PC-3 (cell line): ENCODE results near the gene TEKTIP1. TPM values are rescaled to one million over a fixed set of nuclear protein-coding genes. Genes with fewer than 3 reads are reported as not detected.

Experiments
- ATAC-seq: fragments of 200-7000 bp; cut with Tn5 transposase; 2 replicates; pipeline ENCODE4 v1.9.1; 2020; ENCODE audit warnings: mild to moderate bottlenecking, moderate library complexity
- BruUV-seq: library from RNA; stranded (reverse); fragments of 400-500 nt; replicated peaks from 2 replicates; lab custom pipeline; 2021; lab: Mats Ljungman, UMichigan
- CTCF ChIA-PET: fragments of 300-600 bp; sonication (Branson Sonifier 250); formaldehyde crosslinking; loops from one replicate; lab custom pipeline; 2022; ENCODE audit warnings: antibody characterized with exemption; lab: Charles Lee
- POLR2A ChIA-PET: fragments of 300-600 bp; sonication (Branson Sonifier 250); formaldehyde crosslinking; loops from one replicate; lab custom pipeline; 2022; ENCODE audit warnings: antibody characterized with exemption; ENCODE audit not compliant: unreplicated experiment; lab: Charles Lee
- DNase-seq: peaks from one replicate; pipeline ENCODE4 v3.0.0-alpha.2; 2015
- H2AFZ ChIP-seq: fragments of 300-600 bp; sonication (generic); 2 replicates; pipeline ENCODE4 v1.6.0; 2016; ENCODE audit warnings: antibody characterized with exemption, low read length
- H3F3A ChIP-seq: fragments of 300-600 bp; sonication (generic); one replicate; pipeline ENCODE4 v1.6.0; 2017; ENCODE audit warnings: antibody characterized with exemption, low read length, control low read depth, mild to moderate bottlenecking; ENCODE audit not compliant: unreplicated experiment
- H3K27ac ChIP-seq: fragments of 300-600 bp; sonication (generic); 2 replicates; pipeline ENCODE4 v1.5.1; 2016; ENCODE audit warnings: mild to moderate bottlenecking, low read length
- H3K27me3 ChIP-seq: fragments of 300-600 bp; sonication (generic); 2 replicates; pipeline ENCODE4 v1.6.1; 2016; ENCODE audit warnings: low read length, mixed read lengths
- H3K36me3 ChIP-seq: fragments of 300-600 bp; sonication (generic); 2 replicates; pipeline ENCODE4 v1.6.1; 2016; ENCODE audit warnings: low read depth, mixed run types, low read length, mixed read lengths
- H3K4me1 ChIP-seq: fragments of 300-600 bp; sonication (generic); 2 replicates; pipeline ENCODE4 v1.5.1; 2016; ENCODE audit warnings: low read length; ENCODE audit not compliant: insufficient read depth
- H3K4me2 ChIP-seq: fragments of 300-600 bp; sonication (generic); 2 replicates; pipeline ENCODE4 v1.6.0; 2016; ENCODE audit warnings: low read length
- H3K4me3 ChIP-seq: fragments of 300-600 bp; sonication (generic); 2 replicates; pipeline ENCODE4 v1.5.1; 2016; ENCODE audit warnings: mild to moderate bottlenecking, low read length, mixed read lengths
- H3K79me2 ChIP-seq: fragments of 300-600 bp; sonication (generic); 2 replicates; pipeline ENCODE4 v1.6.1; 2017; ENCODE audit warnings: low read length, mixed read lengths
- H3K9ac ChIP-seq: fragments of 300-600 bp; sonication (generic); 2 replicates; pipeline ENCODE4 v1.6.0; 2016; ENCODE audit warnings: mild to moderate bottlenecking, low read length
- H3K9me2 ChIP-seq: fragments of 300-600 bp; sonication (generic); replicated peaks from 2 replicates; pipeline ENCODE4 v1.6.1; 2016; ENCODE audit warnings: mixed run types, low read length, mixed read lengths
- H3K9me3 ChIP-seq: fragments of 300-600 bp; sonication (generic); 2 replicates; pipeline ENCODE4 v1.6.1; 2016; ENCODE audit warnings: low read length, mixed read lengths
- H4K20me1 ChIP-seq: fragments of 300-600 bp; sonication (generic); 2 replicates; pipeline ENCODE4 v1.6.1; 2016; ENCODE audit warnings: low read length, mixed read lengths
- EZH2 ChIP-seq: fragments of 300-600 bp; sonication (generic); IDR thresholded peaks from one replicate; pipeline ENCODE4 v1.6.1; 2017; ENCODE audit warnings: antibody characterized with exemption, mild to moderate bottlenecking, low read length; ENCODE audit not compliant: unreplicated experiment
- EZH2phosphoT487 ChIP-seq: fragments of 300-600 bp; sonication (generic); IDR thresholded peaks from 2 replicates; pipeline ENCODE4 v1.6.1; 2018; ENCODE audit warnings: mild to moderate bottlenecking, antibody characterized with exemption, low read length, borderline replicate concordance
- intact Hi-C: fragments of 100-400 bp; cut with micrococcal nuclease; formaldehyde crosslinking; loops from 2 replicates; pipeline ENCODE4 v1.9.0; 2023
- total RNA-seq: library from RNA; depleted of rRNA; stranded (reverse); fragments of >200 nt; gene quantifications from 2 replicates; pipeline ENCODE4 v1.2.3, GENCODE V29; 2014
- TF ChIP-seq, protein P1 (sequence below): fragments of 300-600 bp; sonication (generic); conservative IDR thresholded peaks from 2 replicates; pipeline ENCODE4 v1.5.1; 2017; ENCODE audit warnings: antibody characterized with exemption, low read depth, mild to moderate bottlenecking, low read length

The TEKTIP1 gene
- total RNA-seq, 1 experiment from 2014 or later = not detected

DNA sequence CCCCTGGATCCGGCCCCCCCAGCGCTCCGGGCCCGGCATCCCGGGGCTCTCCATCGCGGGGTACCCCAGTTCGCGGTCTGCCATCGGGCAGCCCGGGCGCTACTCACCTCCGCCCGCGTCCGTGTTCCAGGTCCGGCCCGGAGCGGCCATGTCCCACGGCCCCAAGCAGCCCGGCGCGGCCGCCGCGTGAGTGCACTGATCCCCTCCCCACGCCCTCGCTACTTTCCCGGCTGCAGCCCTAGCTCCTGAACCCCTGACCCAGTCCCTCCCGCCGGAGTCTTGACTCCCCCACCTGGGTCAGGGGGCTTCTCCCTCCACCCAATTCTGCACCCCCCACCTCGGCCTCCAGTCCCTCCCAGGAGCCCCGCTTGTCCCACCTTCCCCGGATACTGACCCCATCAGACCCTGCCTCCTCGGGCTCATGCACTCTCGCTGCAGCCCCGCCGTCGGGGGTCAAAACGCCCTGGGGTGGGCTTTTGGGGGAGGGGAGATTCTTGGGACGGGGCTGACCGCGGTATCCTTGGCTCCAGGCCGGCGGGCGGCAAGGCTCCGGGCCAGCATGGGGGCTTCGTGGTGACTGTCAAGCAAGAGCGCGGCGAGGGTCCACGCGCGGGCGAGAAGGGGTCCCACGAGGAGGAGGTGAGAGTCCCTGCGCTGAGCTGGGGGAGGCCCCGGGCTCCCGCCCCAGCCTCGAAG, 34.3 kb downstream of the TEKTIP1 start:
- no TSS peak for BruUV-seq
- H3K27ac ChIP-seq = peak overlapping the region; percentile 45
- TF ChIP-seq, protein P1, sequence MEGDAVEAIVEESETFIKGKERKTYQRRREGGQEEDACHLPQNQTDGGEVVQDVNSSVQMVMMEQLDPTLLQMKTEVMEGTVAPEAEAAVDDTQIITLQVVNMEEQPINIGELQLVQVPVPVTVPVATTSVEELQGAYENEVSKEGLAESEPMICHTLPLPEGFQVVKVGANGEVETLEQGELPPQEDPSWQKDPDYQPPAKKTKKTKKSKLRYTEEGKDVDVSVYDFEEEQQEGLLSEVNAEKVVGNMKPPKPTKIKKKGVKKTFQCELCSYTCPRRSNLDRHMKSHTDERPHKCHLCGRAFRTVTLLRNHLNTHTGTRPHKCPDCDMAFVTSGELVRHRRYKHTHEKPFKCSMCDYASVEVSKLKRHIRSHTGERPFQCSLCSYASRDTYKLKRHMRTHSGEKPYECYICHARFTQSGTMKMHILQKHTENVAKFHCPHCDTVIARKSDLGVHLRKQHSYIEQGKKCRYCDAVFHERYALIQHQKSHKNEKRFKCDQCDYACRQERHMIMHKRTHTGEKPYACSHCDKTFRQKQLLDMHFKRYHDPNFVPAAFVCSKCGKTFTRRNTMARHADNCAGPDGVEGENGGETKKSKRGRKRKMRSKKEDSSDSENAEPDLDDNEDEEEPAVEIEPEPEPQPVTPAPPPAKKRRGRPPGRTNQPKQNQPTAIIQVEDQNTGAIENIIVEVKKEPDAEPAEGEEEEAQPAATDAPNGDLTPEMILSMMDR = no peak
- TF ChIP-seq EZH2 = no peak
- TF ChIP-seq EZH2phosphoT487 = no peak
- no peaks in the 10 kb centered on the region for H4K20me1 ChIP-seq
- ChIA-PET CTCF (interaction anchor here (1.0 kb wide), 1 partner anchor 9 kb away, joined by 9 read pairs; no protein-coding TSS in a partner anchor), POLR2A (interaction anchor here (0.6 kb wide), 1 partner anchor 1044 kb away, joined by 3 read pairs; no protein-coding TSS in a partner anchor)
- H3K9me2 ChIP-seq = no peaks in the 10 kb centered on the region
- peak overlapping the region; percentile 93 for H3K4me2 ChIP-seq
- peak overlapping the region; percentile 88 for H3K9ac ChIP-seq
- peaks cover 4% of the 10 kb centered on the region; the same call in 1 of the 2 replicates for H3K4me1 ChIP-seq
- peaks cover 12% of the 10 kb centered on the region for H3K79me2 ChIP-seq
- DNase-seq (no peak), ATAC-seq (peak; percentile 6; the same call in 1 of the 2 replicates)
- peak overlapping the region; percentile 64 for H2AFZ ChIP-seq
- no peaks in the 10 kb centered on the region for H3K27me3 ChIP-seq
- H3F3A ChIP-seq = no peaks in the 10 kb centered on the region
- H3K9me3 ChIP-seq = no peaks in the 10 kb centered on the region
- H3K36me3 ChIP-seq = peaks cover 3% of the 10 kb centered on the region
- intact Hi-C loops = no loop called here
- H3K4me3 ChIP-seq = peak overlapping the region; percentile 95

DNA sequence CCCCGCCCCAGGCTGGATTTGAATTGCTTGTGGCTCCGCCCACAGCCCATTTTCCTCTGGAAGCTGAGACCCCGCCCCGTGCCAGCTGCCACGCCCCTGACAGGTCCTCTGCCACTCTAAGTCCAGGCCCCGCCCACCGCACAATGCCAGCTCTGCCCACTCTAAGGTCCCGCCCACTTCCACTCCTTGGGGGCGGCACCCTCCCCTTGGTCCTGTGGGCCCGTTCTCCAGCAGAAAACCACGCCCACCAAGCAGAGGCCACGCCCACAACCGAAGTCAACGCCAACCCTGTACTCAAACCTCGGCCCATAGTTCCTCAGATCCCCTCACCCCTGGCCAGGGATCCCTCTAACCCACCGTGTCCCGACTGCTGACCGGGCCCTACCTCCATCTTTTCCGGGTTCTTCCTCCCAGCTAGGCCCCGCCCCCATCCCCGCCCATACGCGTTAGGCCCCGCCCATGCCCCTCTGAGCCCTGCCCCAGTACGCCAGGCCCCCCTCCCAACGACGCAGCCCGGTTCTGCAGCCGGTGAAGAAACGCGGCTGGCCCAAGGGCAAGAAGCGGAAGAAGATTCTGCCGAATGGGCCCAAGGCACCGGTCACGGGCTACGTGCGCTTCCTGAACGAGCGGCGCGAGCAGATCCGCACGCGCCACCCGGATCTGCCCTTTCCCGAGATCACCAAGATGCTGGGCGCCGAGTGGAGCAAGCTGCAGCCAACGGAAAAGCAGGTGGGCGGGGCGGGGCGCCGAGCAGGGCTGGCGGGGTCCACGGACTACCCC, 35.1 kb downstream of the TEKTIP1 start:
- peak overlapping the region; percentile 95 for H3K4me3 ChIP-seq
- ATAC-seq (peak; percentile 70), DNase-seq (peak; percentile 97)
- no TSS peak for BruUV-seq
- H3K4me1 ChIP-seq = peaks cover 4% of the 10 kb centered on the region; the same call in 1 of the 2 replicates
- H3K9ac ChIP-seq = peak overlapping the region; percentile 88
- H3F3A ChIP-seq = no peaks in the 10 kb centered on the region
- H2AFZ ChIP-seq = peak overlapping the region; percentile 64
- TF ChIP-seq, protein P1 = no peak
- TF ChIP-seq EZH2phosphoT487 = no peak
- TF ChIP-seq EZH2 = no peak
- H3K4me2 ChIP-seq = peak overlapping the region; percentile 93
- H3K27ac ChIP-seq = no peak overlapping the region
- no peaks in the 10 kb centered on the region for H3K9me2 ChIP-seq
- no peaks in the 10 kb centered on the region for H3K9me3 ChIP-seq
- POLR2A ChIA-PET = interaction anchor here (0.6 kb wide), 1 partner anchor 1045 kb away, joined by 3 read pairs; no protein-coding TSS in a partner anchor
- no peaks in the 10 kb centered on the region for H3K27me3 ChIP-seq
- CTCF ChIA-PET = interaction anchor here (0.7 to 1.0 kb wide), 2 partner anchors 9 to 153 kb away, joined by 3 to 9 read pairs; no protein-coding TSS in a partner anchor
- intact Hi-C loops = no loop called here
- no peaks in the 10 kb centered on the region for H4K20me1 ChIP-seq
- peaks cover 12% of the 10 kb centered on the region for H3K79me2 ChIP-seq
- H3K36me3 ChIP-seq = peaks cover 3% of the 10 kb centered on the region
